Medulla oblongata (tissue), 1 donor: ENCODE results near the gene AHNAK2.
"Not testable (repeated sequence)": the region's sequence is repeated elsewhere in the genome, so short reads cannot be mapped to it uniquely, and the experiment has no call there.

ENCODE experiments used
- DNase-seq: peaks from one replicate; pipeline ENCODE4 v3.0.0-alpha.2; 2015; ENCODE audit errors: extremely low spot score

The AHNAK2 gene

DNA sequence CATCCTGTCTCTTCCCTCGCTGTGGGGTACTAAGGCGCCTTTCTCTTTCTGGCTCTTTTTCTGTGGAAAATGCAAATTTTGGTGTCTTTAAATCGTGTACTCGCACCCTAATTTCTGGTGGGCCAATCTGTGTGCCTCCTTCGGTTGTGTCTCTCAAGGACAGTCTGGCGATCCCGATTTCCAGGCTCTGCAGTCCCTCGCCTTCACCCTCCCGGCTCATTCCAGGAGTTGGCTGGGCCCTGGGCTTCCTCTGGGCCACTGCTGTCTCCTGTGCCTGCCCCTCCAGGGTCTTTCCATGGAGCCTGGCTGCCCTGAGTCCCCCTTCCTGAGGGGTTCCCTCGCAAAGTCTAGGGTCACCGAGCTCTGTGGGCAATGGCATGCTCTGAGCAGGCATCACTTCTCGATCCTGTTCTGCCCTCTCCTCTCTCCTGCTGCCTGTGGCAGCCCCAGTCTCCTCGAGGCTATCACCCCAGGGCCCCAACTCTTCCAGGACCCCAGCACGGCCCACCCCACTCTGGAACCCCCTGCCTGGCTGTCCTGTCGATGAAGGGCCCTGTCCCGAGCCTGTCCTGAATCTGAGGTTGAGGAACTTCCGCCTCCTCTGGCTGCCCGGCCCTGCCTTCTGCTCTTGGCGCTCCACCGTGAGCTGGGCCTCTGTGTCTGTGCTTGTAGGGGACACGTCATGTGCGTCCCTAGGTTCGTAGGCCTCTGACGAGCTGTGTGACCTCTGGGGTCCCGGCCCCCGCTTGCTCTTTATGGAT, 24.1 kb downstream of the AHNAK2 start:
- DNase-seq, result no peak

DNA sequence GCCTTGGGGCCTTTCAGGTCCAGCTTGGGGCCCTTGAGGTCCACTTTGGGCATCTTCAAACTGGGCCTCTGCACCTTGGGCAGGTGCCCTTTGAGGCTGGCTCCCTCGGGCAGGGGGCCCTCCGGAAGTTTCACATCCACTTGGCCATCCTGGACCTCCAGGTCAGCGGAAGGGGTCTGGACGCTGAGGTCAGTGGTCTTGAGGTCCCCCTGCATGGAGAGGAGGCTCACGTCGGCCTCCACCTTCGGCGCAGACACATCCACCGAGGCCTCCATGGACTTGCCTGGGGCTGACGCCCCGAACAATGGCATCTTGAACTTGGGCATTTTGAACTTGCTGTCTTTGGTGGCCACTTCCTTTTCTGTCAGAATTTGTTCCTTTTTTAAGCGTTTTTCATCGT, 25.1 kb downstream of the AHNAK2 start:
- no peak for DNase-seq

DNA sequence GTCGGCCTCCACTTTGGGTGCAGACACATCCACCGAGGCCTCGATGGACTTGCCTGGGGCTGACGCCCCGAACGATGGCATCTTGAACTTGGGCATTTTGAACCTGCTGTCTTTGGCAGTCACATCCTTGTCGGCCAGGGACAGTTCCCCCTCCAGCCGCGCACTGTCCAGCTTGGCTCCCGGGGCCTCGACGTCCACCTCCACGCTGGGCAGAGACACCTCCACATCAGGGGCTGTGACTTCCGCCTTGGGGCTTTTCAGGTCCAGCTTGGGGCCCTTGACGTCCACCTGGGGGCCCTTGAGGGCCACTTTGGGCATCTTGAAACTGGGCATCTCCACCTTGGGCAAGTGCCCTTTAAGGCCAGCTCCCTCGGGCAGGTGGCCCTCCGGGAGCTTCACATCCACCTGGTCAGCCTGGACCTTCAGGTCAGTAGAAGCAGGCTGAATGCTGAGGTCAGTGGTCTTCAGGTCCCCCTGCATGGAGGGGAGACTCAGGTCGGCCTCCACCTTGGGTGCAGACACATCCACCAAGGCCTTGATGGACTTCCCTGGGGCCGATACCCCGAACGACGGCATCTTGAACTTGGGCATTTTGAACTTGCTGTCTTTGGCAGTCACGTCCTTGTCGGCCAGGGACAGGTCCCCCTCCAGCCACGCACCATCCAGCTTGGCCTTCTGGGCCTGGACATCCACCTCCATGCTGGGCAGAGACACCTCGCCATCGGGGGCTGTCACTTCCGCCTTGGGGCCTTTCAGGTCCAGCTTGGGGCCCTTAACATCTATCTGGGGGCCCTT, 26.1 kb downstream of the AHNAK2 start:
- not testable (repeated sequence) for DNase-seq

DNA sequence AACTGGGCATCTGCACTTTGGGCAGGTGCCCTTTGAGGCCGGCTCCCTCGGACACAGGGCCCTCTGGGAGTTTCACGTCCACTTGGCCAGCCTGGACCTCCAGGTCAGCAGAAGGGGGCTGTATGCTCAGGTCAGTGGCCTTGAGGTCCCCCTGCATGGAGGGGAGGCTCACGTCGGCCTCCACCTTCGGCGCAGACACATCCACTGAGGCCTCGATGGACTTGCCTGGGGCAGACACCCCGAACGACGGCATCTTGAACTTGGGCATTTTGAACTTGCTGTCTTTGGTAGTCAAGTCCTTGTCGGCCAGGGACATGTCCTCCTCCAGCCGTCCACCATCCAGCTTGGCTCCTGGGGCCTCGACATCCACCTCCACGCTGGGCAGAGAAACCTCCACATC, 27.5 kb downstream of the AHNAK2 start:
- DNase-seq, result not testable (repeated sequence)

DNA sequence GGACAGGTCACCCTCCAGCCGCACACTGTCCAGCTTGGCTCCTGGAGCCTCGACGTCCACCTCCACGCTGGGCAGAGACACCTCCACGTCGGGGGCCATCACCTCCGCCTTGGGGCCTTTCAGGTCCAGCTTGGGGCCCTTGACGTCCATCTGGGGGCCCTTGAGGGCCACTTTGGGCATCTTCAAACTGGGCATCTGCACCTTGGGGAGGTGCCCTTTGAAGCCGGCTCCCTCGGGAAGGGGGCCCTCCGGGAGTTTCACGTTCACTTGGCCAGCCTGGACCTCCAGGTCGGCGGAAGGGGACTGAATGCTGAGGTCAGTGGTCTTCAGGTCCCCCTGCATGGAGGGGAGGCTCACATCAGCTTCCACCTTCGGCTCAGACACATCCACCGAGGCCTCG, 28.2 kb downstream of the AHNAK2 start:
- no peak for DNase-seq

DNA sequence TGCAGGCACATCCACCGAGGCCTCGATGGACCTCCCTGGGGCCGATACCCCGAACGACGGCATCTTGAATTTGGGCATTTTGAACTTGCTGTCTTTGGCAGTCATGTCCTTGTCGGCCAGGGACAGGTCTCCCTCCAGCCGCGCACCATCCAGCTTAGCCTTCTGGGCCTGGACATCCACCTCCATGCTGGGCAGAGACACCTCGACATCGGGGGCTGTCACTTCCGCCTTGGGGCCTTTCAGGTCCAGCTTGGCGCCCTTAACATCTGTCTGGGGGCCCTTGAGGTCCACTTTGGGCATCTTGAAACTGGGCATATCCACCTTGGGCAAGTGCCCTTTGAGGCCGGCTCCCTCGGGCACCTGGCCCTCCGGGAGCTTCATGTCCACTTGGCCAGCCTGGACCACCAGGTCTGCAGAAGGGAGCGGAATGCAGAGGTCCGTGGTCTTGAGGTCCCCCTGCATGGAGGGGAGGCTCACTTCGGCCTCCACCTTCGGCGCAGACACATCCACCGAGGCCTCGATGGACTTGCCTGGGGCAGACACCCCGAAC, 28.7 kb downstream of the AHNAK2 start:
- DNase-seq, result not testable (repeated sequence)

DNA sequence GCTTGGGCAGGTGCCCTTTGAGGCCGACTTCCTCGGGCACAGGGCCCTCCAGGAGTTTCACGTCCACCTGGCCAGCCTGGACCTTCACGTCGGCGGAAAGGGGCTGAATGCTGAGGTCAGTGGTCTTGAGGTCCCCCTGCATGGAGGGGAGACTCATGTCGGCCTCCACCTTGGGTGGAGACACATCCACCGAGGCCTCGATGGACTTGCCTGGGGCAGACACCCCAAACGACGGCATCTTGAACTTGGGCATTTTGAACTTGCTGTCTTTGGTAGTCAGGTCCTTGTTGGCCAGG, 29.5 kb downstream of the AHNAK2 start:
- no peak for DNase-seq

DNA sequence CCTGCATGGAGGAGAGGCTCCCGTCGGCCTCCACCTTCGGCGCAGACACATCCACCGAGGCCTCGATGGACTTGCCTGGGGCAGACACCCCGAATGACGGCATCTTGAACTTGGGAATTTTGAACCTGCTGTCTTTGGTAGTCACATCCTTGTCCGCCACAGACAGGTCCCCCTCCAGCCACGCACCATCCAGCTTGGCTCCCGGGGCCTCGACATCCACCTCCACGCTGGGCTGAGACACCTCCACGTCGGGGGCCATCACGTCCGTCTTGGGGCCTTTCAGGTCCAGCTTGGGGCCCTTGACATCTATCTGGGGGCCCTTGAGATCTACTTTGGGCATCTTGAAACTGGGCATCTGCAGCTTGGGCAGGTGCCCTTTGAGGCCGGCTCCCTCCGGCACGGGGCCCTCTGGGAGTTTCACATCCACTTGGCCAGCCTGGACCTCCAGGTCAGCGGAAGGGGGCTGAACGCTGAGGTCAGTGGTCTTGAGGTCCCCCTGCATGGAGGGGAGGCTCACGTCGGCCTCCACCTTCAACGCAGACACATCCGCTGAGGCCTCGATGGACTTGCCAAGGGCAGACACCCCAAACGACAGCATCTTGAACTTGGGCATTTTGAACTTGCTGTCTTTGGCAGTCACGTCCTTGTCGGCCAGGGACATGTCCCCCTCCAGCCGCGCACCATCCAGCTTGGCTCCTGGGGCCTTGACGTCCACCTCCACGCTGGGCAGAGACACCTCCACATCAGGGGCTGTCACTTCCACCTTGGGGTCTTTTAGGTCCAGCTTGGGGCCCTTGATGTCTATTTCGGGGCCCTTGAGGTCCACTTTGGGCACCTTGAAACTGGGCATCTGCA, 30.1 kb downstream of the AHNAK2 start:
- DNase-seq, result not testable (repeated sequence)

DNA sequence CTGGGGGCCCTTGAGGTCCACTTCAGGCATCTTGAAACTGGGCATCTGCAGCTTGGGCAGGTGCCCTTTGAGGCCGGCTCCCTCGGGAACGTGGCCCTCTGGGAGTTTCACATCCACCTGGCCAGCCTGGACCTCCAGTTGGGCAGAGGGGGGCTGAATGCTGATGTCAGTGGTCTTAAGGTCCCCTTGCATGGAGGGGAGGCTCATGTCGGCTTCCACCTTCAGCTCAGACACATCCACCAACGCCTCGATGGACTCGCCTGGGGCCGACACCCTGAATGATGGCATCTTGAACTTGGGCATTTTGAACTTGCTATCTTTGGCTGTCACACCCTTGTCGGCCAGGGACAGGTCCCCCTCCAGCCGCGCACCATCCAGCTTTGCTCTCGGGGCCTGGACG, 31.0 kb downstream of the AHNAK2 start:
- DNase-seq, result not testable (repeated sequence)

DNA sequence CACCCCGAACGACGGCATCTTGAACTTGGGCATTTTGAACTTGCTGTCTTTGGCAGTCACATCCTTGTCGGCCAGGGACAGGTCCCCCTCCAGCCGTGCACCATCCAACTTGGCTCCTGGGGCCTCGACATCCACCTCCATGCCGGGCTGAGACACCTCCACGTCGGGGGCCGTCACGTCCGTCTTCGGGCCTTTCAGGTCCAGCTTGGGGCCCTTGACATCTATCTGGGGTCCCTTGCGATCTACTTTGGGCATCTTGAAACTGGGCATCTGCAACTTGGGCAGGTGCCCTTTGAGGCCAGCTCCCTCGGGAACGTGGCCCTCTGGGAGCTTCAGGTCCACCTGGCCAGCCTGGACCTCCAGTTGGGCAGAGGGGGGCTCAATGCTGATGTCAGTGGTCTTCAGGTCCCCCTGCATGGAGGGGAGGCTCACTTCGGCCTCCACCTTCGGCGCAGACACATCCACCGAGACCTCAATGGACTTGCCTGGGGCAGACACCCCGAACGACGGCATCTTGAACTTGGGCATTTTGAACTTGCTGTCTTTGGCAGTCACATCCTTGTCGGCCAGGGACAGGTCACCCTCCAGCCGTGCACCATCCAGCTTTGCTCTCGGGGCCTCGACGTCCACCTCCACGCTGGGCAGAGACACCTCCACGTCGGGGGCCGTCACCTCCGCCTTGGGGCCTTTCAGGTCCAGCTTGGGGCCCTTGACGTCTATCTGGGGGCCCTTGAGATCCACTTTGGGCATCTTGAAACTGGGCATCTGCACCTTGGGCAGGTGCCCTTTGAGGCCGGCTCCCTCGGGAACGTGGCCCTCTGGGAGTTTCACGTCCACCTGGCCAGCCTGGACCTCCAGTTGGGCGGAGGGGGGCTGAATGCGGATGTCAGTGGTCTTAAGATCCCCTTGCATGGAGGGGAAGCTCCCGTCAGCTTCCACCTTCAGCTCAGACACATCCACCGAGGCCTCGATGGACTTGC, 31.9 kb downstream of the AHNAK2 start:
- not testable (repeated sequence) for DNase-seq

DNA sequence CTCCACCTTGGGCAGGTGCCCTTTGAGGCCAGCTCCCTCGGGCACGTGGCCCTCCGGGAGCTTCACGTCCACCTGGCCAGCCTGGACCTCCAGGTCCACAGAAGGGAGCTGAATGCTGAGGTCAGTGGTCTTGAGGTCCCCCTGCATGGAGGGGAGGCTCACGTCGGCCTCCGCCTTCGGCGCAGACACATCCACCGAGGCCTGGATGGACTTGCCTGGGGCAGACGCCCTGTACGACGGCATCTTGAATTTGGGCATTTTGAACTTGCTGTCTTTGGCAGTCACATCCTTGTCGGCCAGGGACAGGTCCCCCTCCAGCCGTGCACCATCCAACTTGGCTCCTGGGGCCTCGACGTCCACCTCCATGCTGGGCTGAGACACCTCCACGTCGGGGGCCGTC, 32.9 kb downstream of the AHNAK2 start:
- not testable (repeated sequence) for DNase-seq

DNA sequence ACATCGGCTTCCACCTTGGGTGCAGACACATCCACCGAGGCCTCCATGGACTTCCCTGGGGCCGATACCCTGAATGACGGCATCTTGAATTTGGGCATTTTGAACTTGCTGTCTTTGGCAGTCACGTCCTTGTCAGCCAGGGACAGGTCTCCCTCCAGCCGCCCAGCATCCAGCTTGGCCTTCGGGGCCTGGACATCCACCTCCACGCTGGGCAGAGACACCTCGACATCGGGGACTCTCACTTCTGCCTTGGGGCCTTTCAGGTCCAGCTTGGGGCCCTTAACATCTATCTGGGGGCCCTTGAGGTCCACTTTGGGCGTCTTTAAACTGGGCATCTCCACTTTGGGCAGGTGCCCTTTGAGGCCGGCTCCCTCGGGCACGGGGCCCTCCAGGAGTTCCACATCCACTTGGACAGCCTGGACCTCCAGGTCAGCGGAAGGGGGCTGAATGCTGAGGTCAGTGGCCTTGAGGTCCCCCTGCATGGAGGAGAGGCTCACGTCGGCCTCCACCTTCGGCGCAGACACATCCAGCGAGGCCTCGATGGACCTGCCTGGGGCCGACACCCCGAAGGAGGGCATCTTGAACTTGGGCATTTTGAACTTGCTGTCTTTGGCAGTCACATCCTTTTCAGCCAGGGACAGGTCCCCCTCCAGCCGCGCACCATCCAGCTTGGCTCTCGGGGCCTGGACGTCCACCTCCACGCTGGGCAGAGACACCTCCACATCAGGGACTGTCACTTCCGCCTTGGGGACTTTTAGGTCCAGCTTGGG, 33.6 kb downstream of the AHNAK2 start:
- not testable (repeated sequence) for DNase-seq

DNA sequence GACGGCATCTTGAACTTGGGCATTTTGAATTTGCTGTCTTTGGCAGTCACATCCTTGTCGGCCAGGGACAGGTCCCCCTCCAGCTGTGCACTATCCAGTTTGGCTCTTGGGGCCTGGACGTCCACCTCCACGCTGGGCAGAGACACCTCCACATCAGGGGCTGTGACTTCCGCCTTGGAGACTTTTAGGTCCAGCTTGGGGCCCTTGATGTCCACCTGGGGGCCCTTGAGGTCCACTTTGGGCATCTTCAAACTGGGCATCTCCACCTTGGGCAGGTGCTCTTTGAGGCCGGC, 34.2 kb downstream of the AHNAK2 start:
- not testable (repeated sequence) for DNase-seq

DNA sequence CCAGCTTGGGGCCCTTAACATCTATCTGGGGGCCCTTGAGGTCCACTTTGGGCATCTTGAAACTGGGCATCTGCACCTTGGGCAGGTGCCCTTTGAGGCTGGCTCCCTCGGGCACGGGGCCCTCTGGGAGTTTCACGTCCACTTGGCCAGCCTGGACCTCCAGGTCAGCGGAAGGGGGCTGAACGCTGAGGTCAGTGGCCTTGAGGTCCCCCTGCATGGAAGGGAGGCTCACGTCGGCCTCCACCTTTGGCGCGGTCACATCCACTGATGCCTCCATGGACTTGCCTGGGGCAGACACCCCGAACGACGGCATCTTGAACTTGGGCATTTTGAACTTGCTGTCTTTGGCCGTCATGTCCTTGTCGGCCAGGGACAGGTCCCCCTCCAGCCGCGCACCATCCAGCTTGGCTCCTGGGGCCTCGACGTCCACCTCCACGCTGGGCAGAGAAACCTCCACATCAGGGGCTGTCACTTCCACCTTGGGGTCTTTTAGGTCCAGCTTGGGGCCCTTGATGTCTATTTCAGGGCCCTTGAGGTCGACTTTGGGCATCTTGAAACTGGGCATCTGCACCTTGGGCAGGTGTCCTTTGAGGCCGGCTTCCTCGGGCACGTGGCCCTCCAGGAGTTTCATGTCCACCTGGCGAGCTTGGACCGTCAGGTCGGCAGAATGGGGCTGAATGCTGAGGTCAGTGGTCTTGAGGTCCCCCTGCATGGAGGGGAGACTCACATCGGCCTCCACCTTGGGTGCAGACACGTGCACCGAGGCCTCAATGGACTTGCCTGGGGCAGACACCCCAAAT, 34.8 kb downstream of the AHNAK2 start:
- not testable (repeated sequence) for DNase-seq

DNA sequence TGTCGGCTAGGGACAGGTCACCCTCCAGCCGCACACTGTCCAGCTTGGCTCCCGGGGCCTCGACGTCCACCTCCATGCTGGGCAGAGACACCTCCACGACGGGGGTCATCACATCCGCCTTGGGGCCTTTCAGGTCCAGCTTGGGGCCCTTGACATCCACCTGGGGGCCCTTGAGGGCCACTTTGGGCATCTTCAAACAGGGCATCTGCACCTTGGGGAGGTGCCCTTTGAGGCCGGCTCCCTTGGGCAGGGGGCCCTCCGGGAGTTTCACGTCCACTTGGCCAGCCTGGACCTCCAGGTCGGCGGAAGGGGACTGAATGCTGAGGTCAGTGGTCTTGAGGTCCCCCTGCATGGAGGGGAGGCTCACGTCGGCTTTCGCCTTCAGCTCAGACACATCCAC, 35.6 kb downstream of the AHNAK2 start:
- DNase-seq, result no peak

DNA sequence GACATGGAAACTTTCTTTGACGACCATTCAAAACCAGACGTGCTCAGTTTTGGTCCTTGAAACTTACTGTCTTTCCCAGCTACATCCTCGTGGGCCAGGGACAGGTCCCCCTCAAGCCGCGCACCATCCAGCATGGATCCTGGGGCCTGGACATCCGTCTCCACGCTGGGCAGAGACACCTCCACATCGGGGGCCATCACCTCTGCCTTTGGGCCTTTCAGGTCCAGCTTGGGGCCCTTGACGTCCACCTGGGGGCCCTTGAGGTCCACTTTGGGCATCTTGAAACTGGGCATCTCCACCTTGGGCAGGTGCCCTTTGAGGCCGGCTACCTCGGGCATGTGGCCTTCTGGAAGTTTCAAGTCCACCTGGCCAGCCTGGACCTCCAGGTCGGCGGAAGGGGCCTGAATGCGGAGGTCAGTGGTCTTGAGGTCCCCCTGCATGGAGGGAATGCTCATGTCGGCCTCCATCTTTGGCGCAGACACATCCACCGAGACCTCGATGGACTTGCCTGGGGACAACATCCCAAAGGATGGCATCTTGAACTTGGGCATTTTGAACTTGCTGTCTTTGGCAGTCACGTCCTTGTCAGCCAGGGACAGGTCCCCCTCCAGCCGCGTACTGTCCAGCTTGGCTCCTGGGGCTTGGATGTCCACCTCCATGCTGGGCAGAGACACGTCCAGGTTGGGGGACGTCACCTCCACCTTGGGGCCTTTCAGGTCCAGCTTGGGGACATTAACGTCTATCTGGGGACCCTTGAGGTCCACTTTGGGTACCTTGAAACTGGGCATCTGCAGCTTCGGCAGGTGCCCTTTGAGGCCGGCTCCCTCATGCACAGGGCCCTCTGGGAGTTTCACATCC, 36.4 kb downstream of the AHNAK2 start:
- no peak for DNase-seq

DNA sequence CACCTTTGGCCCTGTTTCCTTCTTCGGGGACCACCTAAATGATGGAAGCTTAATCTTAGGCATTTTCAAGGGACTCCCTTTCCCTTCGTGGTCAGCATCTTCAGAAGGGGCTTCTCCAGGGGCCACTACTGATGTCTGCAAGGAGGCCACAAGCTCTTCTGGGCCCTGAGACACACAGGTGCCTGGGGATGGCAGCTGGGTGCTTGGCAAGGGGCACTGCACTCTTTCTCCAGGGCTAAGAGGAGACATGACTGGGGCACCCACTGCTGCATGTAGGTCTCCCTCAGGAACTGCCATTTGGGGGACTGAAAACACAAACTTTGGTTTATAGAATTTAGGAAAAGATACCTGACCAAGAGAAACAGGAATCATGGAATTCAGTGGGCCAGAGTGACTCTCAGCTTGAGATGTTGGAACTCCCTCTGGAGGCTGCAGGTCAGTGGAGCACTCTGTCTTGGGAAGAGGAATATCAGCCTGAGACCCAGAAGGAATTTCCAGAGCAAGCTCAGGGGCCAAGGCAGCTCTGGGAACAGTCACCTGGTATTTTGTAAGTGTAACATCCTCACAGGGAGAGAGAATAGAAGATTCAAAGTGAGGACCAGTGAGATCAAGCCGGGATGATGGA, 37.5 kb downstream of the AHNAK2 start:
- DNase-seq, result no peak
